HG02678 (cell line): ENCODE data around the gene PPP3CA.
"Not testable (repeated sequence)": the region's sequence is repeated elsewhere in the genome, so short reads cannot be mapped to it uniquely, and the experiment has no call there.

ENCODE experiments used
- ATAC-seq: cut with Tn5 transposase; IDR thresholded peaks from one replicate; pipeline ENCODE4 v1.9.1; 2021; ENCODE audit warnings: mild to moderate bottlenecking, moderate library complexity; ENCODE audit not compliant: unreplicated experiment

Gene PPP3CA

DNA sequence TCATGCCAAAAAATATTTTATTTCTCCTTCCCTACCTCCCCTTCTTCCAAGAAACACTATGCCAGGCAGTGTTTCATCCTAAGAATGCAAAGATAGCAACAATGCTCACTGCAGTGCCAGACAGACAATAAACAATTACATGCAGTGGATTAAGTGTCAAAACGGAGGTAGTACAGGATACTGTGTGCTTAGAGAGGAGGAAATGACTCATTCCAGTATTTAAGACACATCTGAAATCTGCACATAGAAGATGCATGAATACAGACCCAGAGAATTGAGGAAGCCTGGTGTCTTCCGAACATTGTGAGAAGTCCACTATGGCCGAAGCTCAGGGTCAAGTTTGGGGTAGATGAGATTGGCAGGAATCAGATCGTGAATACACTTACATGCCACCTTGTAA lies 326.4 kb downstream of the PPP3CA start:
- peak; percentile 53 for ATAC-seq

GRCh38 chr4:101019941-101020401 lies 327.4 kb downstream of the PPP3CA start:
- ATAC-seq, result peak; percentile 65

DNA sequence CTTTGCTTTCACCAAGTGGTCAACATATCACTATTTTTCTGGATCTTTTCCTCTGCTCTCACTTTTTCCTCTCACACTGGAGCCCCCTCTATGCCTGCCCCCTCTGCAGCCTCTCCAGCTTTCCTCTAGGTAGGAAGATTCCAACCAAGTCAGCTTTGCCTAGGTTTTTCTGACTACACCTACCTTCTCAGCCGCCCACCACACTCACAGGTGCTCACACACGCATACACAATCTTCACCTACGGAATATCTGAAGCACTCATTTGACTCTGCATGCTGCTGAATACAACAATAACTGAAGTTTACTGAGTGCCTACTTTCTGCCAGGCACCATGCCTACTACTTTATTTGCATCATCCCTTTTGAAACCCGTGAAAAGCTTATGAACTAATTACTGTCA lies 328.0 kb downstream of the PPP3CA start:
- ATAC-seq, result no peak

GRCh38 chr4:101018836-101019235 lies 328.5 kb downstream of the PPP3CA start:
- ATAC-seq, result peak; percentile 56

DNA sequence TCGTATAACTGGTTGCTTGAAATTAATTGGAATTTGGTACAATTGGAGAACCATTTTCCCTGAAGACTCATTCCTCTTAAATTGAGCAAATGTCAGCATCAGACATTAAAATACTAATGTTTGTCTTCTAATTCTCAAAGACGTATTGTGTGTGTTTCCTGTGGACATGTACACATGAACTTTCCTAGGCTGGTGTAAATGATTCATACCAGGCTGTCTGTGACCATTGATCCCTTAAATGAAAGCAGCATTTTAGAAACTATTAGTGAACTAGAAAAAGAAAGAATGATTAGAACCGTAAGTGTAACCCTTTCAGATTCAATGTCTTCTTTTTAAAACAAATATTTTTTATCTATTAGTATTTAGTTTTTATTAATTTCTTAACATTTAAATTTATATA lies 332.9 kb downstream of the PPP3CA start:
- peak; percentile 38 for ATAC-seq

DNA sequence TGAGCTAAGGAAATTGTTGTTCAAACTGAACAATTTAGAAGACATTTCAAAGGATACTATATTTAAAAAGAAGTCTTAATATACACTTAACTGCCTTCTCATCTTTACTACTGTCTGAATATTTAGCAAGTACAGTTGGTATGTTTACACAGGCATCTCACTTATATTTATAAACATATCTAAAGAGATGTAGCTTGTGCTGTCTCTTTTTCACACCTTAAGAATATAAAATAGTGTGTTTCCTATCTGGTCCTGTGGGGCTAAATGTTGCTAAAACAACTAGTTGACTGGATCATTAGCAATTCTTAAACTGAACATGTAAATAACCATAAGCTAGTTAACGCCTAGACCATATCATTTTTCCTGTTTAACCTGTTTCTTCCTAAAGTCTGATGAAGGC lies 336.3 kb downstream of the PPP3CA start:
- no peak for ATAC-seq

GRCh38 chr4:101009471-101009870 lies 337.9 kb downstream of the PPP3CA start:
- peak; percentile 76 for ATAC-seq

GRCh38 chr4:101008503-101008902 lies 338.8 kb downstream of the PPP3CA start:
- ATAC-seq, result no peak

- peak; percentile 57 for ATAC-seq
Measured at GRCh38 chr4:101005659-101006058, 341.7 kb downstream of the PPP3CA start.

GRCh38 chr4:101000496-101000895 lies 346.8 kb downstream of the PPP3CA start:
- ATAC-seq, result no peak

- no peak for ATAC-seq
Measured at GRCh38 chr4:100995671-100996070, 351.7 kb downstream of the PPP3CA start.

DNA sequence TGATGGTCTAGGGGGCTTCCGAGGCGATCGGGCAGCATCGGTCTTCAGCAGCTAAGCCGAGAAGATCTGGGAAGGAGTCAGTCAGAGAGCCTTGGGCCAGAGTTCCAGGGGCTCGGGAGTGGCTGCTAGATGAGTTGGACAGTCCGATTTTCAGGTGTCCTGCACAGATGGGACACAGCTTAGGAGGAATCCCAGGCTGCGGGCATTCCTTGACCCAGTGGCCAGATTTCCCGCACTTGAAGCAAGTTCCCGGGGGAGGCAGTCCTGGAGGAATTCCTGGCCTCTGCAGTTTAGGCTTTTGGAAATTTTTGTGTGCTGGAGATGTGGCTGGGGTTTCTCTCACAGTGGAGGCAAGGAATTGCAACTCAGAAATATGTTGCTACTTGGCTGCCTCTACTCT lies 352.3 kb downstream of the PPP3CA start:
- ATAC-seq, result not testable (repeated sequence)

DNA sequence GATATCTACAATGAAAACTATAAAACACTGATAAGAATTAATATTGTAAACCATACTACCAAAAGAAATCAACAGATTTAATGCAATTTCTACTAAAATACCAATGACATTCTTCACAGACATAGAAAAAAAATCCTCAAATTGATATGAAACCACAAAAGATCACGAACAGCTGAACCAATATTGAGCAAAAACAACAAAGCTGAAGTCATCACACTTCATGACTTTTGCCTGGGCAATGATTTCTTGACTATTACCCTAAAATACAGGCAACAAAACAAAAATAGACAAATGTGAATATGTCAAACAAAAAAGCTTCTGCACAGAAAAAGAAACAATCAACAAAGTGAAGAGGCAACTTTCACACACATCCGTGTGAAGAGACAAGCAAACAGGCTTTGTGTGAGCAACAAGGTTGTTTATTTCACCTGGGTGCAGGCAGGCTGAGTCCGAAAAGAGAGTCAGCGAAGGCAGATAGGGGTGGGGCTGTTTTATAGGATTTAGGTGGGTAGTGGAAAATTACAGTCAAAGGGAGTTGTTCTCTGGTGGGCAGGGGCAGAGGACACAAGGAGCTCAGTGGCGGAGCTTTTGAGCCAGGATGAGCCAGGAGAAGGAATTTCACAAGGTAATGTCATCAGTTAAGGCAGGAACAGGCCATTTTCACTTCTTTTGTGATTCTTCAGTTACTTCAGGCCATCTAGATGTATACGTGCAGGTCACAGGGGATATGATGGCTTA lies 355.8 kb downstream of the PPP3CA start:
- ATAC-seq, result not testable (repeated sequence)

DNA sequence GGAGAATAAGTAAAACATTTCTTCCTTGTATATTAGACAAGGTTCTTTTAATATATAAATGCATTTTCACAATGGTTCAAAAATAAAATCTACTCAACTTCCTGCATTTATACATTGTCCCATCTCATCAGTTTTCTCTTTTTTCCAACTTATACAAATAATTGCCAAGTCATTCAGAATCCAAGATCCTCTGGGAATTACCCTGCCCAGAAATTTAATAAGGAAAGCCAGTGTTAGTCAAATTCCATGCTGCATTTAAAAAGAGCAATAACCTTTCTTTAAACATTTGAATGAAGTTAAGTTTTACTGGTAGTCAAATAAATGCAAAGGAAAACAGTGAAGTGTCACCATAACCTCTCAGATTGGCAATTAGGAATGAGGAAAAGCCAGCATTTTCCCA lies 357.9 kb downstream of the PPP3CA start:
- ATAC-seq, result no peak

DNA sequence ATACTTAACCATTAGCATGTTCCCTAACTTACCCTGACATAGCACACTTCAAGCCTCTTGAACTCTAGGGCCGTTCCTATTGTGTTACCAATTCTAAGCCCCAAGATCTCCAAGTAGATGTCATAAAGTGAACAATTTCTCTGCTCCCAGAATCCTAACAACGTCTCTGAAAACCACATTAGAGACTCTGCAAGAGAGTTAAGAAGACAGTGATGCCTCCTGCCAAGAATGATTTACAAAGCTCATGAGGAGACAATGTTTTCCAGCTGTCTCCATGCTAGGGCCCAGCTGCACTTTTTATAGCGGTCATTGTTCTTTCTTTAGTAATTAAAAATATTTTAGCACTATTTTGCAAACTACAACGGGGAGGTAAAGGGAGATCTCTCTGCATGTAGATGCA lies 358.4 kb downstream of the PPP3CA start:
- no peak for ATAC-seq

GRCh38 chr4:100986360-100986868 lies 360.9 kb downstream of the PPP3CA start:
- no peak for ATAC-seq

GRCh38 chr4:100985576-100985975 lies 361.8 kb downstream of the PPP3CA start:
- ATAC-seq, result no peak

GRCh38 chr4:100984901-100985300 lies 362.4 kb downstream of the PPP3CA start:
- ATAC-seq, result no peak

- no peak for ATAC-seq
Measured at GRCh38 chr4:100983426-100983825, 363.9 kb downstream of the PPP3CA start.

DNA sequence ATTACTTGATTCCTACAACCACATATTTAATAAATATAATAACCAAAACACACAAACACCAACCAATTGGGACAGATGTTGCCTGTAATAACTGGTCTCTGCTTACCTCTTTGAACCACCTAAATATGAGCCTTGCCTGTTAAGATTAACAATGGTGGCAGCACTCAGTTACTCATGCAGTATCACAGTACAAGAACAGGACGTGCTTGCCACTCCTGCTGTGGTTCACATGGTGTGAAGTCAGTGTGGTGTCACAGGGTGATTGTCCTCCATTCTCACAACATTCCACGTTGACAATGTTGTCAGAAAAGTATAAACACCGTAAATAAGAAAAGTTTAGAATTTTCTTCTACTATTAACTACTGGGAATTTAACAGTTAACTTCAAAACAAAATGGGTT lies 365.0 kb downstream of the PPP3CA start:
- ATAC-seq, result no peak

- no peak for ATAC-seq
Measured at GRCh38 chr4:100981447-100982204, 365.7 kb downstream of the PPP3CA start.

- no peak for ATAC-seq
Measured at GRCh38 chr4:100979736-100980135, 367.6 kb downstream of the PPP3CA start.
